HepG2 (cell line): ENCODE results near the gene HLA-DRA. TPM values are rescaled to one million over a fixed set of nuclear protein-coding genes. Genes with fewer than 3 reads are reported as not detected.

Experiments
- ATAC-seq: fragments of 200-7000 bp; cut with Tn5 transposase; 3 replicates; pipeline ENCODE4 v1.9.1; 2020; ENCODE audit warnings: mild to moderate bottlenecking, moderate library complexity
- BruUV-seq: library from RNA; stranded (reverse); fragments of 400-500 nt; replicated peaks from 2 replicates; lab custom pipeline; 2021; lab: Mats Ljungman, UMichigan
- CTCF ChIA-PET: fragments of 300-600 bp; formaldehyde crosslinking; extraction: SDS; loops from one replicate; lab custom pipeline; 2021; ENCODE audit warnings: low total read pairs, inconsistent platforms, low intra/inter-chr PET ratio; lab: Yijun Ruan, JAX
- POLR2A ChIA-PET: fragments of 350-600 bp; sonication (Branson Sonifier 250); formaldehyde crosslinking; loops from one replicate; lab custom pipeline; 2020; ENCODE audit warnings: antibody characterized with exemption, inconsistent platforms; lab: Yijun Ruan, JAX
- DNase-seq: peaks from one replicate; pipeline ENCODE4 v3.0.0-alpha.2; 2015; ENCODE audit warnings: low spot score
- FAIRE-seq: peaks from 3 replicates; lab custom pipeline; 2011; peaks lifted over from hg19 to GRCh38; lab: Jason Lieb, UNC
- H2AFZ ChIP-seq: one replicate; pipeline ENCODE4 v1.6.1; 2011; ENCODE audit warnings: low read length, inconsistent platforms
- H3K27ac ChIP-seq: fragments of 300-600 bp; 3 replicates; pipeline ENCODE4 v1.8.0; 2011; ENCODE audit warnings: mixed run types, mild to moderate bottlenecking, mixed read lengths, low read length, inconsistent platforms; ENCODE audit not compliant: insufficient read depth; ENCODE audit errors: extremely low read length
- H3K27me3 ChIP-seq, 2 experiments: fragments of 200-600 bp in 1 of 2; 2 replicates in 1 of 2; 3 replicates in 1 of 2; pipeline versions ENCODE4 v1.6.0 to v1.8.0; 2011; ENCODE audit warnings: low read length in 2 of 2, mild to moderate bottlenecking in 2 of 2, moderate library complexity in 2 of 2, inconsistent platforms in 1 of 2; ENCODE audit not compliant: insufficient read depth in 2 of 2, control insufficient read depth in 1 of 2
- H3K36me3 ChIP-seq, 2 experiments: fragments of 200-600 bp in 1 of 2; replicated peaks in 1 of 2; 2 replicates in 1 of 2; 3 replicates in 1 of 2; pipeline versions ENCODE4 v1.5.1 to v1.8.0; 2011; ENCODE audit warnings: low read length in 2 of 2, inconsistent platforms in 1 of 2; ENCODE audit not compliant: insufficient read depth in 2 of 2, control insufficient read depth in 1 of 2
- H3K4me1 ChIP-seq: 2 replicates; pipeline ENCODE4 v1.5.1; 2012; ENCODE audit warnings: low read length, inconsistent platforms; ENCODE audit not compliant: insufficient read depth
- H3K4me2 ChIP-seq: 2 replicates; pipeline ENCODE4 v1.6.0; 2011; ENCODE audit warnings: low read depth, low read length, inconsistent platforms
- H3K4me3 ChIP-seq, 3 experiments: fragments of 200-600 bp in 1 of 3; sonication (generic), shearing (Covaris generic) in 1 of 3; replicated peaks in 1 of 3; 2 replicates each; pipeline ENCODE4 v1.5.1; 2011 to 2016; ENCODE audit warnings: low read length in 3 of 3, inconsistent platforms in 2 of 3, low read depth in 2 of 3, mild to moderate bottlenecking in 2 of 3, control low read depth in 1 of 3, mixed read lengths in 1 of 3; ENCODE audit not compliant: insufficient read depth in 1 of 3
- H3K79me2 ChIP-seq: one replicate; pipeline ENCODE4 v1.6.1; 2011; ENCODE audit warnings: low read length, inconsistent platforms; ENCODE audit not compliant: insufficient read depth
- H3K9ac ChIP-seq: 2 replicates; pipeline ENCODE4 v1.6.0; 2011; ENCODE audit warnings: mild to moderate bottlenecking, low read depth, low read length, inconsistent platforms; ENCODE audit not compliant: insufficient read depth
- H3K9me3 ChIP-seq: 2 replicates; pipeline ENCODE4 v1.5.1; 2012; ENCODE audit warnings: mild to moderate bottlenecking, low read length
- H4K20me1 ChIP-seq: 2 replicates; pipeline ENCODE4 v1.6.0; 2011; ENCODE audit warnings: inconsistent platforms, mild to moderate bottlenecking, low read length, moderate library complexity; ENCODE audit not compliant: insufficient read depth
- EHMT2 ChIP-seq: fragments of 200-600 bp; sonication (generic); IDR thresholded peaks from 2 replicates; pipeline ENCODE4 v1.7.0; 2017; ENCODE audit warnings: antibody characterized with exemption, low read depth, low read length, borderline replicate concordance
- GZF1 ChIP-seq: sonication (generic); formaldehyde crosslinking; IDR thresholded peaks from 2 replicates; pipeline ENCODE4 v1.5.1; 2020; ENCODE audit warnings: mild to moderate bottlenecking, missing genetic modification reagents
- JARID2 ChIP-seq: sonication (generic); formaldehyde crosslinking; IDR thresholded peaks from 2 replicates; pipeline ENCODE4 v1.8.1; 2023; ENCODE audit warnings: missing genetic modification reagents, inconsistent platforms; ENCODE audit not compliant: insufficient replicate concordance
- RBFOX2 ChIP-seq: fragments of 200-400 bp; formaldehyde crosslinking; IDR thresholded peaks from 2 replicates; pipeline ENCODE4 v1.6.1; 2017; ENCODE audit warnings: low read depth, mild to moderate bottlenecking, low read length
- STAG1 ChIP-seq: sonication (generic); formaldehyde crosslinking; IDR thresholded peaks from 2 replicates; pipeline ENCODE4 v1.4.0; 2020; ENCODE audit warnings: missing genetic modification reagents
- THAP11 ChIP-seq: IDR thresholded peaks from 2 replicates; pipeline ENCODE4 v1.6.1; 2016; ENCODE audit warnings: missing biosample characterization, missing genetic modification reagents
- ZBTB21 ChIP-seq: sonication (generic); formaldehyde crosslinking; IDR thresholded peaks from 2 replicates; pipeline ENCODE4 v1.4.0; 2020; ENCODE audit warnings: missing genetic modification reagents
- ZNF18 ChIP-seq: sonication (generic); formaldehyde crosslinking; IDR thresholded peaks from 2 replicates; pipeline ENCODE4 v1.8.0; 2022; ENCODE audit warnings: mild to moderate bottlenecking, missing genetic modification reagents; ENCODE audit not compliant: insufficient replicate concordance
- ZNF224 ChIP-seq: sonication (generic); formaldehyde crosslinking; IDR thresholded peaks from 2 replicates; pipeline ENCODE4 v1.5.0; 2020; ENCODE audit warnings: mild to moderate bottlenecking, missing genetic modification reagents
- ZNF546 ChIP-seq: sonication (generic); formaldehyde crosslinking; conservative IDR thresholded peaks from 2 replicates; pipeline ENCODE4 v1.8.1; 2023; ENCODE audit warnings: mild to moderate bottlenecking, missing genetic modification reagents
- ZSCAN20 ChIP-seq: sonication (generic); formaldehyde crosslinking; IDR thresholded peaks from 2 replicates; pipeline ENCODE4 v1.4.0; 2020; ENCODE audit warnings: missing genetic modification reagents, mild to moderate bottlenecking, borderline replicate concordance
- WGBS: methylation state at CpG from one replicate; pipeline ENCODE4 v1.1.6; 2017; ENCODE audit warnings: low lambda C conversion rate; 5-methylcytosine and 5-hydroxymethylcytosine counted together
- in situ Hi-C: cut with HindIII; loops from 2 replicates; pipeline ENCODE4 v1.10.0; 2017; ENCODE audit warnings: low pct_unique_long_range_greater_than_20kb; ENCODE audit not compliant: extremely low pct_ligation_motif_present
- intact Hi-C: fragments of 100-400 bp; cut with micrococcal nuclease; formaldehyde crosslinking; loops from one replicate; pipeline ENCODE4 v1.10.0; 2022; ENCODE audit not compliant: unreplicated experiment
- polyA plus RNA-seq, 8 experiments: library from polyadenylated mRNA; depleted of rRNA in 3 of 8; stranded (reverse) in 7 of 8; unstranded in 1 of 8; fragments of >200 nt; fragmentation: Illumina TruSeq in 4 of 8; extraction: Trizol in 4 of 8; gene quantifications; 2 replicates each; pipeline versions ENCODE4 v1.2.1 to v1.2.3, GENCODE V29; 2011 to 2016; ENCODE audit warnings: low read depth in 4 of 8, missing spikeins in 1 of 8, mixed read lengths in 1 of 8; ENCODE audit not compliant: insufficient read depth in 1 of 8
- total RNA-seq, 5 experiments: library from RNA; depleted of rRNA; stranded (reverse); fragments of >200 nt; fragmentation: Illumina TruSeq; extraction: Trizol; gene quantifications; 2 replicates each; pipeline ENCODE4 v1.2.3, GENCODE V29; 2016; ENCODE audit warnings: low read depth in 1 of 5

Gene HLA-DRA
- total and polyA plus RNA-seq, 2 of the 13 experiments (the other 11 are each of a cell fraction or from before 2014, with no cell fraction given) = not detected

- no TSS peak for BruUV-seq
- ATAC-seq (no peak; the same call in 2 of the 3 replicates), FAIRE-seq (peak; percentile 56), DNase-seq (no peak)
- no peak overlapping the region for H3K4me2 ChIP-seq
- H4K20me1 ChIP-seq = no peaks in the 10 kb centered on the region
- H3K27me3 ChIP-seq = peaks cover 0 to 3% of the 10 kb centered on the region in 2 experiments; a peak in 1 of 5 replicates
- TF ChIP-seq STAG1 (CRISPR knock-in tag) (peak; percentile 19; the same call in 1 of the 2 replicates), ZSCAN20 (CRISPR knock-in tag) (no peak)
- H3K9me3 ChIP-seq = no peaks in the 10 kb centered on the region
- H3K36me3 ChIP-seq = no peaks in the 10 kb centered on the region
- H3K4me1 ChIP-seq = no peaks in the 10 kb centered on the region
- WGBS = 50% methylated on average over 13 of the region's 13 CpGs
- no peak overlapping the region for H2AFZ ChIP-seq
- H3K79me2 ChIP-seq = no peaks in the 10 kb centered on the region
- no peak overlapping the region for H3K27ac ChIP-seq
- no peak overlapping the region for H3K4me3 ChIP-seq
- in situ Hi-C loops (loop anchor here (5.0 kb wide), 1 partner anchor 92 kb away; no protein-coding TSS in a partner anchor), intact Hi-C loops (loop anchor here (5.0 kb wide), 1 partner anchor 58 kb away; no protein-coding TSS in a partner anchor)
- H3K9ac ChIP-seq = no peak overlapping the region
- ChIA-PET CTCF (no interaction called here), POLR2A (no interaction called here)
Measured at GRCh38 chr6:32475392-32476206, 35.9 kb downstream of the HLA-DRA start.

GRCh38 chr6:32483968-32484613 is 44.4 kb downstream of the HLA-DRA start:
- H2AFZ ChIP-seq = no peak overlapping the region
- intact Hi-C loops = no loop called here
- peaks cover 0 to 6% of the 10 kb centered on the region in 2 experiments; a peak in 1 of 5 replicates for H3K27me3 ChIP-seq
- FAIRE-seq (no peak), ATAC-seq (peak; percentile 31), DNase-seq (no peak)
- H3K9me3 ChIP-seq = no peaks in the 10 kb centered on the region
- BruUV-seq = no TSS peak
- no peaks in the 10 kb centered on the region for H4K20me1 ChIP-seq
- H3K36me3 ChIP-seq = no peaks in the 10 kb centered on the region
- H3K27ac ChIP-seq = no peak overlapping the region
- no peak overlapping the region for H3K4me3 ChIP-seq
- no peaks in the 10 kb centered on the region for H3K4me1 ChIP-seq
- in situ Hi-C loops = no loop called here
- H3K4me2 ChIP-seq = no peak overlapping the region
- CTCF ChIA-PET = no interaction called here
- POLR2A ChIA-PET = no interaction called here
- H3K9ac ChIP-seq = no peak overlapping the region
- 30% methylated on average over 16 of the region's 26 CpGs for WGBS
- H3K79me2 ChIP-seq = no peaks in the 10 kb centered on the region
- TF ChIP-seq ZBTB21 (no peak), RBFOX2 (no peak), ZNF224 (no peak), ZNF546 (CRISPR knock-in tag) (no peak), JARID2 (CRISPR knock-in tag) (no peak), THAP11 (CRISPR knock-in tag) (no peak), ZNF18 (CRISPR knock-in tag) (no peak), GZF1 (CRISPR knock-in tag) (no peak), EHMT2 (no peak)
